GM21786 (cell line): ENCODE results near the gene ANAPC16.
A peak's percentile ranks its signal among the peaks of the same experiment; 100 is the strongest.

Experiments
- ATAC-seq: cut with Tn5 transposase; IDR thresholded peaks from one replicate; pipeline ENCODE4 v1.9.1; 2021; ENCODE audit not compliant: unreplicated experiment

The ANAPC16 gene

GRCh38 chr10:72242675-72243074 is 26.9 kb downstream of the ANAPC16 start:
- ATAC-seq, result no peak

DNA sequence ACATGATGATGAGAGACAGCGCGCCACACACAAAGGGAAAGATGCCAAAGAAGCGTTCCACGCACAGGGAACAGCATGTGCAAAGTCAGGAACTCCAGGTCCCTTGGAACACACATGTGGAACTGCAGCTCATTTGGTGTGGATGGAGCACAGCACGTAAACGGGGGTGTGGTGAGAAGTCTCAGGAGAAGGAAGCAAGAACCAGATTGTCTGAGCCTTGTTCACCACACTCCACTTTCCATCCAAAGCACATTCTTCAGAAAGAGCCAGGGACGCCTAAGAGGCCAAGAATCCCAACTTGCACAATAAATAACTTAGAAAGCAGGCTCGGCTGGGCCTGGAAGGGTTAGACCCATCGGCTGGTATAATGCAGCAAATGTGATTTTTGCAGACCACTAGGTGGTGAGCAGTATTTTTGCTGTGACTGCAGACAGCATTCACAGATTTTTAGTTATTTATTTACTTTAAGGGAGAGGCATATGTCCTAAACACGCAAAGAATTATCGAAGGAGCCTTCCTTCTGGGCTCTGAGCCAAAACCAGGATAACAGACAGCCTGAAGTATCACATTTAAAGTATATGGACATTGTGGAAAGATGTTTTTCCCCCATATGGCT is 28.1 kb downstream of the ANAPC16 start:
- ATAC-seq, result no peak

- ATAC-seq, result no peak
Observed at GRCh38 chr10:72244573-72245038, 28.8 kb downstream of the ANAPC16 start.

DNA sequence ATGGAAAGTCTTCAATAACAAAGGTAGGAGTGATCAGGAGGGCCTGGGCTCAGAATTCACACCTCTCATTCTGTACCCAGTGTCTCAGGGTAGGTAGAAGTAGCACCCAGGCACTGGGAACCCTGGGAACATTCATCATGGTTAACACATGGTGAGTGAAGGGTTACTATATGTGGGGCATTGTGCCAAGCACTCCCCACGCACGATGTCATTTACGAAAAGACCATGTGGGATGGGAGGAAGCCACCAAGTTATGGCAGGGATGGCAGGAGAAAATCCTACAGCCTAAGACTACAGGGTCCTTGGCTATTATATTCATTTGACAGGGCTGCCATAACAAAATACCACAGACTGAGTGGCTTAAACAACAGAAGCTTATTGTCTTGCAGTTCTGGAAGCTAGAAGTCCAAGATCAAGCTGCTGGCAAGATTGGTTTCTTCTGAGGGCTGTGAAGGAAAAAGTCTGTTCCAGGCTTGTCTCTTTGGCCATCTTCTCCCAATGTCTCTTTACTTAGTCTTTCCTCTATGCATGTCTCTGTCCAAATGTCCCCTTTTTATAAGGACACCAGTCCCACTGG is 30.2 kb downstream of the ANAPC16 start:
- no peak for ATAC-seq

DNA sequence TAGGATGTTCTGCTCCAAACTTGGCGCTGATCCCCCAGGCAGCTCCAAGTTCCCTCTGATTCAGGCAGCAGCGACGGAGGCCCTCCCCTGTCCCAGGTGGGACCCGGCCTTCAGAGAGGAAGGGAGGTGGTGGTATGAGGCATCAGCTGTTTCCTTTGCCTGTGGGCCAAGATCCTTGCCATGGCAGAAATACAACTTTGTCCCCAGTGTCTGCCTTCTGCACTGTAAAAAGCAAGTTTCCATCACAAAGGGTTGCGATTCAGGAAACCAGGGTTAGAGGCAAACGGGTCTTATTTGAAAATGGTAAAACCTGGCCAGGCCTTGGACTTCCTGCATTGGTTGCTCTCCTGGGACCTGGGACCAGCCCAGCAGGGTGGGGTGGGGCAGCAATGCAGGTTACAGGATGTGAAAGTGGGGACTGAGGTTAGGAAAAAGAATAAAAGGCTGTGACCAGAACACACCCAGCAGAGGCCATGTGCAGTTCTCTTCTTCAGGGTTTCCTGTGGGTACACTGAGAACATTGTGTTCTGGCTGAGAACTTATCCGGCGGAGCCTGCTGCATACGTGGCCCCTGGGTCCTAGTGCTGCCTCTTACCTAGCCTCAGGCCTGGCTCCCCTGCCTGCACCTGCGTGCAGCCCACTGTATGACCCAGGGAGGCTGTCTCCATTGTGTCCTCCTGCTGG is 32.8 kb downstream of the ANAPC16 start:
- peak; percentile 82 for ATAC-seq

DNA sequence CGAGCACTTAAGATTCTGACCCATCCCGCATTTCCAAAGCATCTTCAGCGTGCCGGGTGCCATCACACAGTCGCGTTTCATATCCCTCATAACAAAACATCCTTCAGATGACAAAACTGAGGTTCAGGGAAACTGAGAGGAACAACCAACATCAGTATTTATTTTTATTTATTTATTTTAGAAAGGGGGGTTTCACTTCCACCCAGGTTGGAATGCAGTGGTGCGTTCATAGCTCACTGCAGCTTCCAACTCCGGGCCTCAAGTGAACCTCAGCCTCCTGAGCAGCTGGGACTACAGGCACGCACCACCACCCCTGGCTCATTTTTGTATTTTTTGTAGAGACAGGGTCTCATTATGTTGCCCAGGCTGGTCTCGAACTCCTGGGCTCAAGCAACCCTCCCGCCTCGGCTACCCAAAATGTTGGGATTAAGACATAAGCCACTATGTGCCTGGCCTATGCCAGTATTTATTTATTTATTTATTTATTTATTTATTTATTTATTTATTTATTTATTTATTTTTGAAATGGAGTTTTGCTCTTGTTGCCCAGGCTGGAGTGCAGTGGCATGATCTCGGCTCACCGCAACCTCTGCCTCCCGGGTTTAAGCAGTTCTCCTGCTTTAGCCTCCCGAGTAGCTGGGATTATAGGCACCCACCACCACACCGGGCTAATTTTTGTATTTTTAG is 33.5 kb downstream of the ANAPC16 start:
- peak; percentile 10 for ATAC-seq

- no peak for ATAC-seq
Observed at GRCh38 chr10:72250666-72251065, 34.9 kb downstream of the ANAPC16 start.

- no peak for ATAC-seq
Observed at GRCh38 chr10:72251635-72252034, 35.8 kb downstream of the ANAPC16 start.

- no peak for ATAC-seq
Observed at GRCh38 chr10:72252972-72253371, 37.2 kb downstream of the ANAPC16 start.

DNA sequence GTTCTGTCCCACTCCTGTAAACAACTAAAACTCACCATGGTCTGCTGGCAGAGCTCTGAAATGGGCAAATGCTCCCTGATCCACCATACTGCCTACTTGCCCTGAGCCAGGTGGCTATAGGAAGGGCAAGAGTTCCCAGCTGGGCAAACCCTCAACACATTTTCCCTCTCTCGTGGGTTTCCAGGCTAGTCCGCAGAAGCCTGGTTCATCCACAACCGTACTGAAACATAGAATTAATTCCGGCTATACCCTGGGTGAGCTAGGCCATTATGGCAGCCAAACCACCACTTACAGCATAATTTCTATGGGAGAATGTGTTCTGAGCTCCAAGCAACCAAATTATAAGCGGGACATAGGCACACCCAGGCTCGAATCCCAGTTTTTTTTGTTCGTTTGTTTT is 37.8 kb downstream of the ANAPC16 start:
- no peak for ATAC-seq

DNA sequence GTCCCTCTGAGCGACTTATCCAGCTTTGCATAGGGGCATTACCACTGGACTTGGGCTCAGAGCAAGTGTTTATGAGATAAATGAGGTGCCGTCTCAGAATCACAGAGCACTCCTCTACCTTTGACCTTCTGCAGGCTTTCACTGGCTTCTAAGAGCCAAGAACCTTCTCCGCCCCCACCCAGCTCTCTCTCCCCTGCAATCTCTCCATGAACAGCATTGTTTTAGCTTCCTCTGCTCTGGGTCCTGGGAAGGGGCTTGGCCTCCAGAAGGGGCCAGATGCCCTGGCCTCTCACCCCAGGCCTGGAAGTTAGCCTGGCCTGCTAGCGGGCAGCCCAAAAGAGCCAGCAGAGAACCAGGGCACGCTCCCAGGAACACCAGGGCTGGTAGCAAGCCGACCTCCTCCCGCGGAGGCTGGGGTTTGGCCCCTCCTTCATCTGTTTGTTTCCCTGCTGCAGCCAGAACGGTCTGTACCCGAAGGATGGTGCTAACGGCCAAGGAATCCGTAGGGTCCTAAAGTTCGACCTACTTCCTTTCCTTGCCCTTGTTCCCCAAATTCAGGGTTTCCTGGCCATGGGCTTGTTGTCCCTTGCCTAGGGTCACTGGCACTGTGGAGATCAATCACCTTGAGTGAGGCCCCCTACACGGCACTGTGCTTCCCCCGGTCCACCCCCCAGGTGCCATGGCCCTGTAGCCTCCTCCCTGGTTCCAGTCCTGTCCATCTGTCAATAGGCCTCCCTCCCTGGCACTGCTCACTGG is 39.2 kb downstream of the ANAPC16 start:
- peak; percentile 39 for ATAC-seq

DNA sequence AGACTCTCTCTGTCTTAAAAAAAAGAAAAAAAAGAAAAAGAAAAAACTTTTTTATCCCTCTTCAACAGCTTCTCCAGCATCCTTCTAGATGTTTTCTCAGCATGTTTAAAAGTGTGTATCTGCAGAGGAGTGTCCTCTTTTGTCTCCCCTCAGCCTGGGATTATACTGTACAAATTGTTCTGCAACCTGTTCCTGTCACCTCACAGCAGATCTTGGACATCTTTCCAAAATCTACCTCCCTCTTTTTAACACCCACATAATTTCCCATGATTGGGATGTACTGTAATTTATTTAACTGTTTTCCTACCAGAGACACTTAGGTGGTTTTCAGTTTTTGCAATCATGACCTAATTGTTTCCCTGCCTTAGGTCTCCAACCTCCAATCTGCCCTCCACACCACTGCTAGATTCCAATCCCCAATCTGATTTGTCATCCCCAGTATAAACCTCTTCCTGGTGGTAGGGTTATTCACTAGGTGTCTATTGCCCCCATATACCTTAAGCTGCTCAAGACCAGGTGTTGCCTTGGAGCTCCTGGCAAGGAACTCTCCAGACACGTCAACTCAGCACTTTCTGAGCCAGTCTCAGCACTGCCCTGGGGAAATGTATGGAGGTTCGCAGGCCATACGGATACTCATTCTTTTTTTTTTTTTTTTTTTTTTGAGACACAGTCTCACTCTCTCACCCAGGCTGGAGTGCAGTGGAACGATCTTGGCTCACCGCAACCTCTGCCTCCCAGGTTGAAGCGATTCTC is 40.3 kb downstream of the ANAPC16 start:
- ATAC-seq, result no peak

DNA sequence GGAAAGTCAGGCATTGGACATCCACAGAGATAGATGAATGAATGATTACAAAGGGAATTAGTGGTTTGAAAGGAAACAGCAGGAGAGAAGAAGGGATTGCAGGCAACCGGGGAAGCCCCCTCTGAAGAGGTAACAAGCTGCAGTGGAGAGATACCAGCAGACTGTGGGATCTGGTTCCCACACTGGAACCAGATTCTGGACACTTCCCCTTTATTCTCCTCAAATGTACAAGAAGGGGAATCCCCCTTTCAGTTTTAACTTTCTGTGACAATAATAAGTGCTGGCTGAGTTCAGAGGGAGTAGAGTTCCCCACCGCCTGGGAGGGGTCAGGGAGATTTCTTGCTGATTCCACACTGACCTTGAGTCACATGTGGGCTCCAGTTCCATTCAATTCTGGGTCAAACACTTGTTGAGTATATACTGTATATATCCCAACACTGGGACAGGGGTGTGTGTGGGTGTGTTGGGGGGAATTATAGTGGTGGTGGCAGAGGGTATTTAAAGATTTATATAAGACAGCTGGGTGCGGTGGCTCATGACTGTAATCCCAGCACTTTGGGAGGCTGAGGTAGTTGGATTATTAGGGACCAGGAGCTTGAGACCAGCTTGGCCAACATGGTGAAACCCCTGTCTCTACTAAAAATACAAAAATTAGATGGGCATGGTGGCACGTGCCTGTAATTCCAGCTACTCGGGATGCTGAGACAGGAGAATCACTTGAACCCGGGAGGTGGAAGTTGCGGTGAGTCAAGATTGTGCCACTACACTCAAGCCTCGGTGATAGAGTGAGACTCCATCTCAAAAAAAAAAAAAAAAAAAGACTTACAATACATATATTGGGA is 41.5 kb downstream of the ANAPC16 start:
- ATAC-seq, result no peak

GRCh38 chr10:72258617-72259016 is 42.8 kb downstream of the ANAPC16 start:
- ATAC-seq, result no peak

DNA sequence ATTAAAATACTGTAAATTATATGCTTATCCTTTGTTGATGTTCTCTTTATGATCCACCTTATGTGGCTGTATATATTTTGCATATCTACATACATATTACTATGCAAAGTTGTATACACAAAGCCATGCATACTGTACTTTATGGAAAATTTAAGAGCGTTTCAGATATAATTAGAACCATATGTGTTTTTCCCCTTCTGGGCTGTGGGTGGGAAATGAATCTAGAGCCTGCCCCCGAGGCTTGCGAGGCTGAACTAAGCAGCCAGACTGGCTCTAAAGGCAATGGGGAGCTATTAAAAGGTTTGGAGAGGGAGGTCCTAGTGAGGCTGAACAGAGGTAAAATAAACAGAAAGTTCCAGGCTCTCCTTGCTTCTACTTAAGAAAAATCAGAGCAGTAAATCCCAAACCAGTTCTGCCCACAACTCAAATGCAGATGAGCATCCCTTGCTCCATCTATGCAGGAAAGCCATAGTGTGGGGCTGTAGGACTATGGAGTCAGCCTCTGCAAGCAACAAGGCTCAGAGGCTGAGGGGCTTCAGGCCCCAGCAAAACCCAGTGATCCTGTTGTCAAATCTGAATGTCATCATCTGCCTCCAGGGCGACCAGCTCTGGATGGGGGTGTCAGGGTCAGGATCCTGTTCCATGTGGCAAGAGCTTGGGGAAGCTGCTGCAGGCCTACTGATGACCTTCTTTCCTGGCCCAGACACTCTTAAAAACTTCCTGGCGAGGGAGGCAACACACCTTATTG is 43.9 kb downstream of the ANAPC16 start:
- no peak for ATAC-seq

DNA sequence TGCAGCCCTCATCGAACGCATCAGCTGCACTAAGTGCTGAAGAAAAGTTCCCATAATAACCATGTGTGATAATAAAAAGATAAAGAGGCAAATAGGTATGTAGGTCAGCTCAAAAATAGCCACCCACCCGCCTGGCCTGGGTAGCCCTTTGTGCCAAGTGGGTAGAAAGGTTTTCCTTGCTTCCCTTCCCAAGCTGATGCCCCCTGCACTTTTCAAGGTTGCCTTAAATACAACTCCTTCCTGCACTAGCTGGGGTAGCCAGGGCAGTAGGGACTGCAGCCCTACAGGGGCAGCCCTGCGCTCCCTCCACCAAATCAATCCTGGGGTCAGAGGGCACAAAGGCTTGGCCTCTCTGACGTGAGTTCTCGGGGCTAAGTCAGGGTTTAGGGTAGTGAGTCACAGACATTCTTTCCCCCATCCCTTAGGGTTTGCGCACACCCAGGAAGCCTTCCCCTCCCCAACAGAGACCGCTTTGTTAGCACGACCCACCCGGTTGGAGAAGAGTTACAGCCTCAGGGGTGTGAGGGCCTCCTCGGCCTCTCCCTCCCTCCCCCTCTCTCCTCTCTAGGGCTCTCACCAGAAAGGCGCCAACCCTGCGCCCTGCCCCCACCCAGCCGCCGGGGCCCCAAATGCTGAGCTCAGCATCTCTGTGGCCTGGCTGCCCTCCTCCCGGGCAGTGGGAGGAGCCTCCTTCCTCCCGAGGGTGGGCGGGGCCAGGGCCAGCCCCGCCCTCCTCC is 44.6 kb downstream of the ANAPC16 start:
- ATAC-seq, result peak; percentile 48

- peak; percentile 47 for ATAC-seq
Observed at GRCh38 chr10:72260976-72261783, 45.4 kb downstream of the ANAPC16 start.
